Measurements from ENCODE around the gene CEP89.

Gene CEP89

GRCh38 chr19:32863841-32864240 is 107.9 kb downstream of the CEP89 start:
- H3K79me2 ChIP-seq (ENCODE audit: insufficient read depth, low read depth), result no peaks in the 10 kb centered on the region
- no peak overlapping the region for H3K27ac ChIP-seq
- H2AFZ ChIP-seq (ENCODE audit: low read depth), result no peak overlapping the region
- no peaks in the 10 kb centered on the region for H3K36me3 ChIP-seq (ENCODE audit: insufficient read depth)
- TF ChIP-seq, protein P1, sequence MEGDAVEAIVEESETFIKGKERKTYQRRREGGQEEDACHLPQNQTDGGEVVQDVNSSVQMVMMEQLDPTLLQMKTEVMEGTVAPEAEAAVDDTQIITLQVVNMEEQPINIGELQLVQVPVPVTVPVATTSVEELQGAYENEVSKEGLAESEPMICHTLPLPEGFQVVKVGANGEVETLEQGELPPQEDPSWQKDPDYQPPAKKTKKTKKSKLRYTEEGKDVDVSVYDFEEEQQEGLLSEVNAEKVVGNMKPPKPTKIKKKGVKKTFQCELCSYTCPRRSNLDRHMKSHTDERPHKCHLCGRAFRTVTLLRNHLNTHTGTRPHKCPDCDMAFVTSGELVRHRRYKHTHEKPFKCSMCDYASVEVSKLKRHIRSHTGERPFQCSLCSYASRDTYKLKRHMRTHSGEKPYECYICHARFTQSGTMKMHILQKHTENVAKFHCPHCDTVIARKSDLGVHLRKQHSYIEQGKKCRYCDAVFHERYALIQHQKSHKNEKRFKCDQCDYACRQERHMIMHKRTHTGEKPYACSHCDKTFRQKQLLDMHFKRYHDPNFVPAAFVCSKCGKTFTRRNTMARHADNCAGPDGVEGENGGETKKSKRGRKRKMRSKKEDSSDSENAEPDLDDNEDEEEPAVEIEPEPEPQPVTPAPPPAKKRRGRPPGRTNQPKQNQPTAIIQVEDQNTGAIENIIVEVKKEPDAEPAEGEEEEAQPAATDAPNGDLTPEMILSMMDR (conservative IDR thresholded peaks at IDR 0.05; ENCODE audit: low read depth, low read length), result no peak
- H4K20me1 ChIP-seq (ENCODE audit: insufficient read depth), result no peaks in the 10 kb centered on the region
- H3K9ac ChIP-seq, result no peak overlapping the region
- no peak overlapping the region for H3K4me3 ChIP-seq (IDR thresholded peaks at IDR 0.05; ENCODE audit: insufficient read depth, low read depth, low read length)
- H3K4me2 ChIP-seq, result no peak overlapping the region
- peaks cover 11% of the 10 kb centered on the region for H3K4me1 ChIP-seq (ENCODE audit: low read depth, poor library complexity, severe bottlenecking)
- H3K27me3 ChIP-seq (ENCODE audit: insufficient read depth, low read depth), result no peaks in the 10 kb centered on the region

DNA sequence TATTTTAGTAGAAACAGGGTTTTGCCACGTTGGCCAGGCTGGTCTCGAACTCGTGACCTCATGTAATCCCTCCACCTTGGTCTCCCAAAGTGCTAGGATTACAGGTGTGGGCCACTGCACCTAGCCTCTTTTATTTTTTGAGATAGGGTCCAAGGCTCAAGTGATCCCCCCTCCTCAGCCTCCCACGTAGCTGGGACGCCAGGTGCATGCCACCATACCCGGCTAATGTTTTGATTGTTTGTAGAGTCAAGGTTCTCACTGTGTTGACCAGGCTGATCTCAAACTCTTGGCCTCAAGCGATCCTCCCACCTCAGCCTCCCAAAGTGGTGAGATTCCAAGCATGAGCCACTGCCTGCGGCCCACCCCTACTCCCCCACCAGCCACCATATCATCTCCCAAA is 108.5 kb downstream of the CEP89 start:
- Histone ChIP-seq H3K9ac (no peak overlapping the region), H3K36me3 (ENCODE audit: insufficient read depth) (no peaks in the 10 kb centered on the region), H3K4me1 (ENCODE audit: low read depth, poor library complexity, severe bottlenecking) (peaks cover 11% of the 10 kb centered on the region), H3K4me2 (no peak overlapping the region), H3K27me3 (ENCODE audit: insufficient read depth, low read depth) (no peaks in the 10 kb centered on the region), H4K20me1 (ENCODE audit: insufficient read depth) (no peaks in the 10 kb centered on the region), H2AFZ (ENCODE audit: low read depth) (no peak overlapping the region), H3K27ac (no peak overlapping the region), H3K79me2 (ENCODE audit: insufficient read depth, low read depth) (no peaks in the 10 kb centered on the region), H3K4me3 (IDR thresholded peaks at IDR 0.05; ENCODE audit: insufficient read depth, low read depth, low read length) (no peak overlapping the region)
- TF ChIP-seq, protein P1 (conservative IDR thresholded peaks at IDR 0.05; ENCODE audit: low read depth, low read length), result no peak

GRCh38 chr19:32862741-32863140 is 109.0 kb downstream of the CEP89 start:
- no peak overlapping the region for H3K4me3 ChIP-seq (IDR thresholded peaks at IDR 0.05; ENCODE audit: insufficient read depth, low read depth, low read length)
- H2AFZ ChIP-seq (ENCODE audit: low read depth), result no peak overlapping the region
- peaks cover 11% of the 10 kb centered on the region for H3K4me1 ChIP-seq (ENCODE audit: low read depth, poor library complexity, severe bottlenecking)
- H3K4me2 ChIP-seq, result no peak overlapping the region
- H3K9ac ChIP-seq, result no peak overlapping the region
- no peaks in the 10 kb centered on the region for H3K36me3 ChIP-seq (ENCODE audit: insufficient read depth)
- H3K27me3 ChIP-seq (ENCODE audit: insufficient read depth, low read depth), result no peaks in the 10 kb centered on the region
- H4K20me1 ChIP-seq (ENCODE audit: insufficient read depth), result no peaks in the 10 kb centered on the region
- no peaks in the 10 kb centered on the region for H3K79me2 ChIP-seq (ENCODE audit: insufficient read depth, low read depth)
- TF ChIP-seq, protein P1 (conservative IDR thresholded peaks at IDR 0.05; ENCODE audit: low read depth, low read length), result no peak
- no peak overlapping the region for H3K27ac ChIP-seq

DNA sequence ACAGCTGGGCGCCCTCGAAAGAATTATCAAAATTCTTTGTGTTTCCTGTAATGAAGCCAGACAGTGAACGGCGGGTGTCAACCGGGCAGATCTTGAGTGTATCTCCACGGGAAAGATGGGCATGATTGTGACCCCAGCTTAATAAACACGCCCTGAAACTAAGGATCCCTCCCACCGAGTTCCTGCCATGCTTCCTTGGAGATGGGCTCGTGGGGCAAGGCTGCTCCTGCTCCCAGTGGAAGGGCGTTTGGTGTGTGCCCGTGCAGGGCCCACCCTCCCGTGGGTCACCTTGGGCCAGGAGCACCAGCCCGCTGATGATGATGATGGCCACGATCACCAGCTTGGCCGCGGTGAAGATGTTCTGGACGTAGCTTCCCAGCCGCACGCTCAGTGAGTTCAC is 109.6 kb downstream of the CEP89 start:
- TF ChIP-seq, protein P1 (conservative IDR thresholded peaks at IDR 0.05; ENCODE audit: low read depth, low read length), result no peak

More for the DNA sequence above, 109.6 kb downstream of the CEP89 start:
- H3K4me2 ChIP-seq, result no peak overlapping the region
- peaks cover 11% of the 10 kb centered on the region for H3K4me1 ChIP-seq (ENCODE audit: low read depth, poor library complexity, severe bottlenecking)
- H3K4me3 ChIP-seq (IDR thresholded peaks at IDR 0.05; ENCODE audit: insufficient read depth, low read depth, low read length), result no peak overlapping the region
- H2AFZ ChIP-seq (ENCODE audit: low read depth), result no peak overlapping the region
- H4K20me1 ChIP-seq (ENCODE audit: insufficient read depth), result no peaks in the 10 kb centered on the region
- H3K79me2 ChIP-seq (ENCODE audit: insufficient read depth, low read depth), result no peaks in the 10 kb centered on the region
- no peaks in the 10 kb centered on the region for H3K36me3 ChIP-seq (ENCODE audit: insufficient read depth)
- no peak overlapping the region for H3K27ac ChIP-seq
- no peaks in the 10 kb centered on the region for H3K27me3 ChIP-seq (ENCODE audit: insufficient read depth, low read depth)
- no peak overlapping the region for H3K9ac ChIP-seq
